IMR-90 (cell line): Measurements from ENCODE around the gene RLF. TPM values are rescaled to one million over a fixed set of nuclear protein-coding genes. Genes with fewer than 3 reads are reported as not detected.

Experiments
- ATAC-seq: fragments of 200-7000 bp; cut with Tn5 transposase; 2 replicates; pipeline ENCODE4 v1.9.1; 2020; ENCODE audit warnings: low read depth, mild to moderate bottlenecking, moderate library complexity
- BruUV-seq: library from RNA; stranded (reverse); fragments of 400-500 nt; replicated peaks from 2 replicates; lab custom pipeline; 2021; lab: Mats Ljungman, UMichigan
- CTCF ChIA-PET: fragments of 300-600 bp; formaldehyde crosslinking; extraction: SDS; loops from one replicate; lab custom pipeline; 2021; ENCODE audit warnings: antibody characterized with exemption; lab: Yijun Ruan, JAX
- POLR2A ChIA-PET: fragments of 300-600 bp; sonication (Branson Sonifier 250); formaldehyde crosslinking; loops from one replicate; lab custom pipeline; 2022; ENCODE audit warnings: antibody characterized with exemption; ENCODE audit not compliant: unreplicated experiment; lab: Charles Lee
- DNase-seq: peaks from one replicate; pipeline ENCODE4 v3.0.0; 2013
- H2AFZ ChIP-seq: replicated peaks from 2 replicates; pipeline ENCODE3; 2013; ENCODE audit warnings: low read length, mild to moderate bottlenecking; ENCODE audit not compliant: poor library complexity
- H2AK5ac ChIP-seq: 2 replicates; pipeline ENCODE4 v1.6.1; 2013; ENCODE audit warnings: low read depth, low read length, inconsistent platforms
- H2AK9ac ChIP-seq: replicated peaks from 2 replicates; pipeline ENCODE3; 2013; ENCODE audit warnings: mild to moderate bottlenecking, low read depth, low read length, moderate library complexity; ENCODE audit not compliant: poor library complexity
- H2BK120ac ChIP-seq: 2 replicates; pipeline ENCODE4 v1.6.1; 2013; ENCODE audit warnings: low read depth, low read length, inconsistent platforms
- H2BK15ac ChIP-seq: 3 replicates; pipeline ENCODE4 v1.6.1; 2013; ENCODE audit warnings: low read depth, low read length, inconsistent platforms
- H2BK20ac ChIP-seq: 2 replicates; pipeline ENCODE4 v1.6.1; 2013; ENCODE audit warnings: low read depth, mild to moderate bottlenecking, inconsistent platforms, low read length, moderate library complexity
- H2BK5ac ChIP-seq: 2 replicates; pipeline ENCODE4 v1.6.1; 2013; ENCODE audit warnings: mild to moderate bottlenecking, low read depth, low read length, inconsistent platforms; ENCODE audit not compliant: poor library complexity, severe bottlenecking
- H3K14ac ChIP-seq: replicated peaks from 2 replicates; pipeline ENCODE4 v1.6.1; 2013; ENCODE audit warnings: low read depth, low read length, inconsistent platforms
- H3K18ac ChIP-seq: 2 replicates; pipeline ENCODE4 v1.6.1; 2013; ENCODE audit warnings: low read depth, low read length, control low read depth
- H3K23ac ChIP-seq: 2 replicates; pipeline ENCODE4 v1.6.1; 2013; ENCODE audit warnings: low read depth, low read length, inconsistent platforms
- H3K27ac ChIP-seq: 2 replicates; pipeline ENCODE4 v1.5.1; 2013; ENCODE audit warnings: mild to moderate bottlenecking, control low read depth, low read length; ENCODE audit not compliant: insufficient read depth
- H3K27me3 ChIP-seq: 2 replicates; pipeline ENCODE4 v1.6.1; 2013; ENCODE audit warnings: low read length; ENCODE audit not compliant: control insufficient read depth, insufficient read depth
- H3K36me3 ChIP-seq: 2 replicates; pipeline ENCODE4 v1.6.1; 2013; ENCODE audit warnings: low read length, mixed read lengths; ENCODE audit not compliant: control insufficient read depth, insufficient read depth
- H3K4ac ChIP-seq: 2 replicates; pipeline ENCODE4 v1.6.1; 2013; ENCODE audit warnings: low read depth, low read length, inconsistent platforms
- H3K4me1 ChIP-seq: 2 replicates; pipeline ENCODE4 v1.6.1; 2013; ENCODE audit warnings: low read length, mixed read lengths; ENCODE audit not compliant: control insufficient read depth, insufficient read depth
- H3K4me2 ChIP-seq: 2 replicates; pipeline ENCODE4 v1.6.1; 2013; ENCODE audit warnings: low read depth, mild to moderate bottlenecking, control low read depth, low read length, moderate library complexity
- H3K4me3 ChIP-seq: 2 replicates; pipeline ENCODE4 v1.5.1; 2013; ENCODE audit warnings: low read depth, mild to moderate bottlenecking, control low read depth, low read length, moderate library complexity; ENCODE audit not compliant: insufficient read depth
- H3K56ac ChIP-seq: 2 replicates; pipeline ENCODE4 v1.6.1; 2013; ENCODE audit warnings: low read length, inconsistent platforms; ENCODE audit not compliant: insufficient read depth; ENCODE audit errors: extremely low read depth
- H3K79me1 ChIP-seq, 2 experiments: 2 replicates each; pipeline ENCODE4 v1.6.1; 2013; ENCODE audit warnings: low read length in 2 of 2, inconsistent platforms in 1 of 2, low read depth in 1 of 2
- H3K9ac ChIP-seq: 2 replicates; pipeline ENCODE4 v1.6.1; 2013; ENCODE audit warnings: low read depth, low read length, control low read depth
- H3K9me1 ChIP-seq: 2 replicates; pipeline ENCODE4 v1.6.1; 2013; ENCODE audit warnings: low read length, inconsistent platforms; ENCODE audit not compliant: insufficient read depth
- H3K9me3 ChIP-seq: 2 replicates; pipeline ENCODE4 v1.6.1; 2013; ENCODE audit warnings: low read length; ENCODE audit not compliant: control insufficient read depth, insufficient read depth
- H4K20me1 ChIP-seq: 2 replicates; pipeline ENCODE4 v1.6.1; 2013; ENCODE audit warnings: low read length, inconsistent platforms; ENCODE audit not compliant: insufficient read depth
- H4K5ac ChIP-seq: 2 replicates; pipeline ENCODE4 v1.6.1; 2013; ENCODE audit warnings: mild to moderate bottlenecking, low read depth, low read length, control low read depth
- H4K8ac ChIP-seq, 2 experiments: 2 replicates each; pipeline ENCODE4 v1.6.1; 2013; ENCODE audit warnings: low read depth in 2 of 2, low read length in 2 of 2, control low read depth in 1 of 2, inconsistent platforms in 1 of 2
- H4K91ac ChIP-seq: 2 replicates; pipeline ENCODE4 v1.6.1; 2013; ENCODE audit warnings: low read depth, low read length, inconsistent platforms; ENCODE audit not compliant: insufficient read depth
- BHLHE40 ChIP-seq: fragments of 150-350 bp; IDR thresholded peaks from 2 replicates; pipeline ENCODE4 v1.6.1; 2016; ENCODE audit warnings: mild to moderate bottlenecking, low read depth, low read length
- CEBPB ChIP-seq: IDR thresholded peaks from 2 replicates; pipeline ENCODE4 v1.6.1; 2012; ENCODE audit warnings: low read depth, low read length, improper control_type of control experiment
- CHD1 ChIP-seq: IDR thresholded peaks from 2 replicates; pipeline ENCODE4 v1.6.1; 2012; ENCODE audit warnings: low read depth, low read length, improper control_type of control experiment
- MAFK ChIP-seq: IDR thresholded peaks from 2 replicates; pipeline ENCODE4 v1.6.1; 2012; ENCODE audit warnings: low read depth, low read length, improper control_type of control experiment
- MAZ ChIP-seq: IDR thresholded peaks from 2 replicates; pipeline ENCODE4 v1.6.1; 2012; ENCODE audit warnings: low read depth, mild to moderate bottlenecking, low read length, improper control_type of control experiment, moderate library complexity, borderline replicate concordance
- POLR2A ChIP-seq: IDR thresholded peaks from 2 replicates; pipeline ENCODE4 v1.6.1; 2012; ENCODE audit warnings: mild to moderate bottlenecking, low read depth, low read length
- RAD21 ChIP-seq: IDR thresholded peaks from 2 replicates; pipeline ENCODE4 v1.6.1; 2012; ENCODE audit warnings: low read length, improper control_type of control experiment
- WGBS, 2 experiments: methylation state at CpG; one replicate each; pipeline versions ENCODE4 v1.1.5 to v1.1.7; 2013; ENCODE audit warnings: missing lambda C conversion rate in 2 of 2; ENCODE audit not compliant: insufficient read length in 1 of 2; ENCODE audit errors: extremely low coverage in 2 of 2; 5-methylcytosine and 5-hydroxymethylcytosine counted together
- dilution Hi-C: fragments of 300-500 bp; cut with HindIII; formaldehyde crosslinking; loops from one replicate; pipeline ENCODE4 v1.14.3; 2018; ENCODE audit warnings: low sequenced_read_pairs; ENCODE audit not compliant: unreplicated experiment
- in situ Hi-C: fragments of 300-500 bp; cut with MboI; formaldehyde crosslinking; loops from 3 replicates; pipeline ENCODE4 v1.14.3; 2019; ENCODE audit warnings: low sequenced_read_pairs, inconsistent platforms, mixed read lengths
- intact Hi-C: fragments of 100-400 bp; cut with micrococcal nuclease; formaldehyde crosslinking; loops from 2 replicates; pipeline ENCODE4 v1.10.0; 2022
- polyA plus RNA-seq, 3 experiments: library from polyadenylated mRNA; depleted of rRNA; stranded (reverse); fragments of >200 nt; gene quantifications; 2 replicates each; pipeline ENCODE4 v1.2.3, GENCODE V29; 2012; ENCODE audit warnings: low replicate concordance in 1 of 3
- total RNA-seq: library from RNA; depleted of rRNA; stranded (reverse); fragments of >200 nt; gene quantifications from 2 replicates; pipeline ENCODE4 v1.2.3, GENCODE V29; 2012

The RLF gene
- total and polyA plus RNA-seq, 2 of the 4 experiments (the other 2 are of a cell fraction), result 4.4 to 29.8 TPM

DNA sequence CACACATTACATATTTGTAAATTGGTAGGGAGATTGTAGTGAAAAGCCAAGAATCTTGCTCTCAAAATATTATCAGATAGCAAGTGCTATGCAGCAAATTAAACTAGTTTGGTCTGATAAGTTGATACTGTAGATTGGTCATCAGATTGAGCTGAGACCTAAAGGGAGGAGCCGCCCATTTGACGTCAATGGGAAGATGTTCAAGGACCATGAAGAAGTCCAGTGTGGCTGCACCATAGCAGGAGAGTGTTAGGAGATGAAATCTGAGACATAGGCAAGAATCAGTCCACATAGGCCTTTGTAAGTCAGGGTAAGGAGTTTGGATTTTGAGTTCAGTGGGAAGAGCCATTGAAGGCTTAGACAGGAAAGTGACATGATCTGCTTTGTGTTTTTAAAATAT is 113.1 kb downstream of the RLF start:
- peaks cover 9% of the 10 kb centered on the region for H3K9me1 ChIP-seq
- 93% methylated on average over 2 of the region's 2 CpGs; no CpG with 5 or more reads in 1 of the 2 experiments for WGBS, 2 experiments
- H2BK20ac ChIP-seq, result no peak overlapping the region
- peaks cover 25 to 40% of the 10 kb centered on the region in 2 experiments for H3K79me1 ChIP-seq
- H3K4me1 ChIP-seq, result peaks cover 2% of the 10 kb centered on the region; the same call in 1 of the 2 replicates
- H4K5ac ChIP-seq, result no peak overlapping the region
- H2BK120ac ChIP-seq, result no peak overlapping the region
- H3K4me3 ChIP-seq, result no peak overlapping the region
- dilution Hi-C loops (no loop called here), intact Hi-C loops (no loop called here), in situ Hi-C loops (no loop called here)
- H4K8ac ChIP-seq, result no peak overlapping the region
- no peak overlapping the region for H2AK5ac ChIP-seq
- H3K18ac ChIP-seq, result no peak overlapping the region
- no peak overlapping the region for H3K4ac ChIP-seq
- H3K56ac ChIP-seq, result no peak overlapping the region
- H2AK9ac ChIP-seq, result no peak overlapping the region
- H3K23ac ChIP-seq, result no peak overlapping the region
- no peak overlapping the region for H3K9ac ChIP-seq
- 0 out of 2 replicates have a peak, but pooled peaks cover 1% of the 10 kb centered on the region for H4K20me1 ChIP-seq
- H3K27ac ChIP-seq, result no peak overlapping the region
- TF ChIP-seq MAZ (no peak), POLR2A (no peak), BHLHE40 (no peak), RAD21 (no peak), MAFK (no peak), CEBPB (no peak), CHD1 (no peak)
- H3K36me3 ChIP-seq, result peaks cover 25% of the 10 kb centered on the region
- no TSS peak for BruUV-seq
- no peak overlapping the region for H2BK5ac ChIP-seq
- H3K9me3 ChIP-seq, result no peaks in the 10 kb centered on the region
- POLR2A ChIA-PET, result no interaction called here
- ATAC-seq, result no peak
- H3K14ac ChIP-seq, result no peak overlapping the region
- CTCF ChIA-PET, result no interaction called here
- no peak overlapping the region for H4K91ac ChIP-seq
- DNase-seq, result no peak
- no peak overlapping the region for H2BK15ac ChIP-seq
- H3K4me2 ChIP-seq, result no peak overlapping the region
- no peak overlapping the region for H2AFZ ChIP-seq
- no peaks in the 10 kb centered on the region for H3K27me3 ChIP-seq
